SK-N-SH (cell line): ENCODE results near the gene SOX18. TPM values are rescaled to one million over a fixed set of nuclear protein-coding genes. Genes with fewer than 3 reads are reported as not detected.
A peak's percentile ranks its signal among the peaks of the same experiment; 100 is the strongest.

Experiments used
- CTCF ChIA-PET: fragments of 300-600, 350-600 bp; formaldehyde crosslinking; extraction: SDS; loops from one replicate; lab custom pipeline; 2021; lab: Yijun Ruan, JAX
- POLR2A ChIA-PET: fragments of 350-600 bp; sonication (Branson Sonifier 250); formaldehyde crosslinking; extraction: SDS; loops from one replicate; lab custom pipeline; 2020; ENCODE audit warnings: antibody characterized with exemption, inconsistent platforms; lab: Yijun Ruan, JAX
- DNase-seq: peaks from one replicate; pipeline ENCODE4 v3.0.0; 2012
- H2AFZ ChIP-seq: fragments of 200-600 bp; sonication (generic); 2 replicates; pipeline ENCODE4 v1.8.1; 2016; ENCODE audit warnings: antibody characterized with exemption, mild to moderate bottlenecking, low read depth
- H3F3A ChIP-seq: fragments of 200-600 bp; sonication (generic); replicated peaks from 2 replicates; pipeline ENCODE3; 2016; ENCODE audit warnings: antibody characterized with exemption, mild to moderate bottlenecking; ENCODE audit not compliant: insufficient read depth
- H3K27ac ChIP-seq, 2 experiments: fragments of 200-500 bp in 1 of 2; fragments of 200-600 bp in 1 of 2; sonication (Bioruptor generic) in 1 of 2; sonication (generic), shearing (Covaris generic) in 1 of 2; 2 replicates each; pipeline versions ENCODE4 v1.5.1 to v1.6.1; 2014 to 2016; ENCODE audit warnings: low read depth in 2 of 2, inconsistent platforms in 1 of 2, low read length in 1 of 2, mild to moderate bottlenecking in 1 of 2, mixed read lengths in 1 of 2
- H3K27me3 ChIP-seq: fragments of 200-600 bp; sonication (generic), shearing (Covaris generic); 2 replicates; pipeline ENCODE4 v1.6.1; 2016; ENCODE audit warnings: mixed run types; ENCODE audit not compliant: insufficient read depth
- H3K36me3 ChIP-seq, 2 experiments: fragments of 200-500 bp in 1 of 2; fragments of 200-600 bp in 1 of 2; sonication (Bioruptor generic) in 1 of 2; sonication (generic) in 1 of 2; replicated peaks in 1 of 2; 2 replicates each; pipeline versions ENCODE3 to v1.5.1; 2014 to 2016; ENCODE audit warnings: low read length in 1 of 2, mild to moderate bottlenecking in 1 of 2; ENCODE audit not compliant: insufficient read depth in 2 of 2, control insufficient read depth in 1 of 2
- H3K4me1 ChIP-seq, 2 experiments: fragments of 200-500 bp in 1 of 2; fragments of 200-600 bp in 1 of 2; sonication (Bioruptor generic) in 1 of 2; sonication (generic), shearing (Covaris generic) in 1 of 2; 2 replicates each; pipeline versions ENCODE4 v1.5.1 to v1.6.1; 2014 to 2016; ENCODE audit warnings: low read depth in 1 of 2, low read length in 1 of 2, mixed run types in 1 of 2; ENCODE audit not compliant: insufficient read depth in 2 of 2, control insufficient read depth in 1 of 2
- H3K4me2 ChIP-seq: fragments of 200-600 bp; sonication (generic), shearing (Covaris generic); 2 replicates; pipeline ENCODE4 v1.6.1; 2017; ENCODE audit warnings: mixed run types
- H3K4me3 ChIP-seq, 2 experiments: fragments of 200-500 bp in 1 of 2; fragments of 200-600 bp in 1 of 2; sonication (Bioruptor generic) in 1 of 2; sonication (generic), shearing (Covaris generic) in 1 of 2; 2 replicates each; pipeline versions ENCODE4 v1.5.1 to v1.8.1; 2014 to 2016; ENCODE audit warnings: low read depth in 2 of 2, inconsistent platforms in 1 of 2, low read length in 1 of 2, mild to moderate bottlenecking in 1 of 2, mixed read lengths in 1 of 2, moderate library complexity in 1 of 2
- H3K79me2 ChIP-seq: fragments of 200-600 bp; sonication (generic); 2 replicates; pipeline ENCODE4 v1.8.1; 2017; ENCODE audit warnings: mild to moderate bottlenecking; ENCODE audit not compliant: insufficient read depth
- H3K9ac ChIP-seq: fragments of 200-600 bp; sonication (generic); 2 replicates; pipeline ENCODE4 v1.6.1; 2017; ENCODE audit warnings: mixed run types
- H3K9me2 ChIP-seq: fragments of 200-600 bp; sonication (generic); 2 replicates; pipeline ENCODE4 v1.6.1; 2017; ENCODE audit warnings: mixed run types
- H3K9me3 ChIP-seq: fragments of 200-600 bp; sonication (generic); 2 replicates; pipeline ENCODE4 v1.6.1; 2017; ENCODE audit warnings: mixed run types, mild to moderate bottlenecking, moderate library complexity
- H4K20me1 ChIP-seq: fragments of 200-600 bp; sonication (generic); 2 replicates; pipeline ENCODE4 v1.6.1; 2017; ENCODE audit warnings: mild to moderate bottlenecking, mixed run types; ENCODE audit not compliant: insufficient read depth
- CHD2 ChIP-seq: fragments of 150-350 bp; IDR thresholded peaks from 2 replicates; pipeline ENCODE4 v1.6.1; 2018; ENCODE audit warnings: low read length; ENCODE audit not compliant: partially characterized antibody
- CTCF ChIP-seq: fragments of 200-600 bp; sonication (generic); IDR thresholded peaks from 2 replicates; pipeline ENCODE4 v1.6.1; 2017; ENCODE audit warnings: antibody characterized with exemption, mild to moderate bottlenecking, moderate library complexity
- EP300 ChIP-seq, 2 experiments: IDR thresholded peaks; 2 replicates each; pipeline versions ENCODE4 v1.4.0 to v1.6.1; 2012; ENCODE audit warnings: borderline replicate concordance in 1 of 2, low read depth in 1 of 2, low read length in 1 of 2
- EZH2phosphoT487 ChIP-seq: fragments of 200-600 bp; sonication (generic); IDR thresholded peaks from 2 replicates; pipeline ENCODE4 v1.6.1; 2017; ENCODE audit warnings: low read depth, mixed run types, mild to moderate bottlenecking, antibody characterized with exemption, moderate library complexity, borderline replicate concordance
- FOXJ3 ChIP-seq: sonication (generic); formaldehyde crosslinking; IDR thresholded peaks from 2 replicates; pipeline ENCODE4 v1.5.1; 2020; ENCODE audit warnings: mild to moderate bottlenecking, missing genetic modification reagents
- GABPA ChIP-seq: IDR thresholded peaks from 2 replicates; pipeline ENCODE4 v1.4.0; 2012; ENCODE audit warnings: low read depth, mild to moderate bottlenecking
- GATA2 ChIP-seq: sonication (generic); formaldehyde crosslinking; IDR thresholded peaks from 2 replicates; pipeline ENCODE4 v1.5.0; 2020; ENCODE audit warnings: mild to moderate bottlenecking, missing genetic modification reagents
- IRF3 ChIP-seq: fragments of 150-350 bp; IDR thresholded peaks from 2 replicates; pipeline ENCODE4 v1.6.1; 2016; ENCODE audit warnings: mild to moderate bottlenecking, low read depth, low read length
- MXI1 ChIP-seq: IDR thresholded peaks from 2 replicates; pipeline ENCODE4 v1.6.1; 2012; ENCODE audit warnings: mild to moderate bottlenecking, low read depth, low read length, improper control_type of control experiment
- NFIC ChIP-seq: IDR thresholded peaks from 2 replicates; pipeline ENCODE4 v1.4.0; 2012; ENCODE audit warnings: borderline replicate concordance
- RAD21 ChIP-seq: IDR thresholded peaks from 2 replicates; pipeline ENCODE4 v1.6.1; 2012; ENCODE audit warnings: mild to moderate bottlenecking, low read length
- RCOR1 ChIP-seq: fragments of 150-350 bp; IDR thresholded peaks from 2 replicates; pipeline ENCODE4 v1.6.1; 2017; ENCODE audit warnings: antibody characterized with exemption, low read length
- SMC3 ChIP-seq: IDR thresholded peaks from 2 replicates; pipeline ENCODE4 v1.6.1; 2012; ENCODE audit warnings: low read depth, low read length, improper control_type of control experiment
- WGBS: methylation state at CpG from one replicate; pipeline ENCODE4 v1.1.6; 2017; ENCODE audit warnings: low lambda C conversion rate; 5-methylcytosine and 5-hydroxymethylcytosine counted together
- polyA plus RNA-seq, 3 experiments: library from polyadenylated mRNA; depleted of rRNA; stranded (reverse); fragments of >200 nt; gene quantifications; 2 replicates each; pipeline ENCODE4 v1.2.3, GENCODE V29; 2012
- TF ChIP-seq, protein P1 (sequence below): IDR thresholded peaks from 2 replicates; pipeline ENCODE4 v1.4.0; 2012; ENCODE audit warnings: low read depth

SOX18 gene
- polyA plus RNA-seq, 1 of the 3 experiments (the other 2 are of a cell fraction): not detected

- no peak for TF ChIP-seq RCOR1
- TF ChIP-seq, all 33 proteins: peak for 0
Observed at GRCh38 chr20:64032706-64033624, 16.5 kb downstream of the SOX18 start (continued).

DNA sequence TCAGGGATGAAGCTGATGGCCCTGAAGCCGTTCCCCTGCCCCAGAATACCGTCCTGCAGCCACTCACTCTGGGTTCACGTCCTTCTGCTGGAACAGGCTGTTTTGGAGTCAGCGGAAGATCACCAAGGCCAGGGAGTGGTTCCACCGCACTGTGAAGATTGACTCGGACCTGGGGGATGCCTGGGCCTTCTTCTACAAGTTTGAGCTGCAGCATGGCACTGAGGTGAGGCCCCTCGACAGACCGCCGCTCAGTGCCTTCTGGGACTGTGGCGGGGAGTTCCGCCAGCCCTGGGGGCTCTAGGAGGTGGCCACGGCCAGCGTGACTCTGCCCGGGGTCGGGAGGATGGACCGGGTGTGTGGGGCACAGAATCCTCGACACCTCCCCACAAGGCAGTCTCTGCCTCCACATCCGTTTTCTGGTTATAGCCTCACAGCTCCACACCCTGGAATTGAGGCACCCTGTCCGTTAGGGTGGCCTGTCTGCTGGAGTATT, 17.6 kb downstream of the SOX18 start:
- 0 out of 2 replicates have a peak, but pooled peaks cover 7% of the 10 kb centered on the region for H4K20me1 ChIP-seq
- H3K27me3 ChIP-seq: no peaks in the 10 kb centered on the region
- no peak overlapping the region for H3K9ac ChIP-seq
- DNase-seq: peak; percentile 16
- 94% methylated on average over 6 of the region's 19 CpGs for WGBS
- TF ChIP-seq SMC3: no peak
- no peak for TF ChIP-seq MXI1
- no peak for TF ChIP-seq FOXJ3 (CRISPR knock-in tag)
- TF ChIP-seq, protein P1, sequence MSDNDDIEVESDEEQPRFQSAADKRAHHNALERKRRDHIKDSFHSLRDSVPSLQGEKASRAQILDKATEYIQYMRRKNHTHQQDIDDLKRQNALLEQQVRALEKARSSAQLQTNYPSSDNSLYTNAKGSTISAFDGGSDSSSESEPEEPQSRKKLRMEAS: no peak
- TF ChIP-seq GATA2 (CRISPR knock-in tag): no peak
- no peak for TF ChIP-seq EZH2phosphoT487
- no peak for TF ChIP-seq RAD21
- H3K4me1 ChIP-seq: peaks cover 0 to 11% of the 10 kb centered on the region in 2 experiments; a peak in 1 of 4 replicates
- ChIA-PET CTCF (no interaction called here), POLR2A (no interaction called here)
- H3K36me3 ChIP-seq: peaks cover 5 to 61% of the 10 kb centered on the region in 2 experiments
- H3K4me2 ChIP-seq: no peak overlapping the region
- no peaks in the 10 kb centered on the region for H3K9me3 ChIP-seq
- H3K79me2 ChIP-seq: no peaks in the 10 kb centered on the region
- no peak overlapping the region for H3K27ac ChIP-seq
- no peak overlapping the region for H2AFZ ChIP-seq
- H3K9me2 ChIP-seq: no peaks in the 10 kb centered on the region
- H3K4me3 ChIP-seq: no peak overlapping the region
- no peaks in the 10 kb centered on the region for H3F3A ChIP-seq

DNA sequence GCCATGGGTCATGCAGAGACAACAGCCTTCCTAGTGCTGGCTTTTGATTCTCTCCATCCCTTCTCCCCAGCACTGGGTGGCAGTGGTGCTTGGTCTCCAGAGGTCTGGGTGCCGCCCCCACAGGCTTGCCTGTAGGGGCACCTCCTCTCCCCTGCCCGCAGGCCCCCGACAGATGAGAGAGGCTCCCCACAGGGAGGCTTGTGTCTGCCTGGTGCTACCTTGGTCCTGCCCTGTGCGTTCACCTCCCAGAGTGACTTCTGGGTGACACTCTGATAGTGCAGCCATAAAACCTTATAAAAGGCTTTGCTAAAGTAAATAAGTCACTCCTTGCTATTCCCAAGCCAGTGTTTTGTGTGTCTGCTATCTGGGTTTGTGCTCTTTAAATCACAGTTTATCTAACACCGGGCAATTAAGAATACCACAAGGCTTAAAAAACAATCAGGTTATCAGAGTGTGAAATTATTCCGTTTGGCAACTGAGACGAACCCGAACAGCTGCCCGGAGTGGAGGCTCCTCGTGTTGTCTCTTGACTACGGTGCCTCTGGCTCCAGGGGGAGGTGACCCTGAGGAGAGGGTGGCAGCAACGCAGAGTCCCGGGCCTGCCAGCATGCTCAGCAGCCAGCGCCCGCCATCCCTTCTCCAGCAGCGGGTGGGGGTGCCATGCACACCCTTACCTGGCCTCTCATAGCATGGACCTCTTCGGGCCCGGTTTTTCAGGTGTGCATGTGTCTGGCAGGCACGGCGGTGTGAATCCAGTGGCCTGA, 18.9 kb downstream of the SOX18 start:
- no peaks in the 10 kb centered on the region for H3K27me3 ChIP-seq
- H3K9me3 ChIP-seq: no peaks in the 10 kb centered on the region
- CTCF ChIA-PET: interaction anchor here (1.1 kb wide), 1 partner anchor 8 kb away, joined by 7 read pairs; no protein-coding TSS in a partner anchor
- POLR2A ChIA-PET: no interaction called here
- H3K36me3 ChIP-seq: peaks cover 14 to 68% of the 10 kb centered on the region in 2 experiments
- TF ChIP-seq CTCF (no peak), CHD2 (no peak), IRF3 (no peak), EP300 (IDR thresholded peaks at IDR 0.05; ENCODE audit: borderline replicate concordance in 1 of 2, low read depth in 1 of 2, low read length in 1 of 2) (no peak), GABPA (no peak), NFIC (no peak)
- H3K4me2 ChIP-seq: no peak overlapping the region
- no peaks in the 10 kb centered on the region for H3K79me2 ChIP-seq
- H3K9ac ChIP-seq: no peak overlapping the region
- WGBS: 91% methylated on average over 11 of the region's 20 CpGs
- H3K4me3 ChIP-seq: no peak overlapping the region
- no peaks in the 10 kb centered on the region for H3K9me2 ChIP-seq
- no peak overlapping the region for H3K27ac ChIP-seq
- peaks cover 0 to 17% of the 10 kb centered on the region in 2 experiments; a peak in 1 of 4 replicates for H3K4me1 ChIP-seq
- 0 out of 2 replicates have a peak, but pooled peaks cover 2% of the 10 kb centered on the region for H4K20me1 ChIP-seq
- no peak overlapping the region for H2AFZ ChIP-seq
- H3F3A ChIP-seq: no peaks in the 10 kb centered on the region
- no peak for DNase-seq
